PC-3 (cell line): Measurements from ENCODE around the gene GABARAPL2. TPM values are rescaled to one million over a fixed set of nuclear protein-coding genes. Genes with fewer than 3 reads are reported as not detected.

Experiments
- ATAC-seq: fragments of 200-7000 bp; cut with Tn5 transposase; 2 replicates; pipeline ENCODE4 v1.9.1; 2020; ENCODE audit warnings: mild to moderate bottlenecking, moderate library complexity
- BruUV-seq: library from RNA; stranded (reverse); fragments of 400-500 nt; replicated peaks from 2 replicates; lab custom pipeline; 2021; lab: Mats Ljungman, UMichigan
- CTCF ChIA-PET: fragments of 300-600 bp; sonication (Branson Sonifier 250); formaldehyde crosslinking; loops from one replicate; lab custom pipeline; 2022; ENCODE audit warnings: antibody characterized with exemption; lab: Charles Lee
- POLR2A ChIA-PET: fragments of 300-600 bp; sonication (Branson Sonifier 250); formaldehyde crosslinking; loops from one replicate; lab custom pipeline; 2022; ENCODE audit warnings: antibody characterized with exemption; ENCODE audit not compliant: unreplicated experiment; lab: Charles Lee
- DNase-seq: peaks from one replicate; pipeline ENCODE4 v3.0.0-alpha.2; 2015
- H2AFZ ChIP-seq: fragments of 300-600 bp; sonication (generic); 2 replicates; pipeline ENCODE4 v1.6.0; 2016; ENCODE audit warnings: antibody characterized with exemption, low read length
- H3F3A ChIP-seq: fragments of 300-600 bp; sonication (generic); one replicate; pipeline ENCODE4 v1.6.0; 2017; ENCODE audit warnings: antibody characterized with exemption, low read length, control low read depth, mild to moderate bottlenecking; ENCODE audit not compliant: unreplicated experiment
- H3K27ac ChIP-seq: fragments of 300-600 bp; sonication (generic); 2 replicates; pipeline ENCODE4 v1.5.1; 2016; ENCODE audit warnings: mild to moderate bottlenecking, low read length
- H3K27me3 ChIP-seq: fragments of 300-600 bp; sonication (generic); 2 replicates; pipeline ENCODE4 v1.6.1; 2016; ENCODE audit warnings: low read length, mixed read lengths
- H3K36me3 ChIP-seq: fragments of 300-600 bp; sonication (generic); 2 replicates; pipeline ENCODE4 v1.6.1; 2016; ENCODE audit warnings: low read depth, mixed run types, low read length, mixed read lengths
- H3K4me1 ChIP-seq: fragments of 300-600 bp; sonication (generic); 2 replicates; pipeline ENCODE4 v1.5.1; 2016; ENCODE audit warnings: low read length; ENCODE audit not compliant: insufficient read depth
- H3K4me2 ChIP-seq: fragments of 300-600 bp; sonication (generic); 2 replicates; pipeline ENCODE4 v1.6.0; 2016; ENCODE audit warnings: low read length
- H3K4me3 ChIP-seq: fragments of 300-600 bp; sonication (generic); 2 replicates; pipeline ENCODE4 v1.5.1; 2016; ENCODE audit warnings: mild to moderate bottlenecking, low read length, mixed read lengths
- H3K79me2 ChIP-seq: fragments of 300-600 bp; sonication (generic); 2 replicates; pipeline ENCODE4 v1.6.1; 2017; ENCODE audit warnings: low read length, mixed read lengths
- H3K9ac ChIP-seq: fragments of 300-600 bp; sonication (generic); 2 replicates; pipeline ENCODE4 v1.6.0; 2016; ENCODE audit warnings: mild to moderate bottlenecking, low read length
- H3K9me2 ChIP-seq: fragments of 300-600 bp; sonication (generic); replicated peaks from 2 replicates; pipeline ENCODE4 v1.6.1; 2016; ENCODE audit warnings: mixed run types, low read length, mixed read lengths
- H3K9me3 ChIP-seq: fragments of 300-600 bp; sonication (generic); 2 replicates; pipeline ENCODE4 v1.6.1; 2016; ENCODE audit warnings: low read length, mixed read lengths
- H4K20me1 ChIP-seq: fragments of 300-600 bp; sonication (generic); 2 replicates; pipeline ENCODE4 v1.6.1; 2016; ENCODE audit warnings: low read length, mixed read lengths
- CTCF ChIP-seq: fragments of 300-600 bp; sonication (generic); conservative IDR thresholded peaks from 2 replicates; pipeline ENCODE4 v1.5.1; 2017; ENCODE audit warnings: antibody characterized with exemption, low read depth, mild to moderate bottlenecking, low read length
- EZH2 ChIP-seq: fragments of 300-600 bp; sonication (generic); IDR thresholded peaks from one replicate; pipeline ENCODE4 v1.6.1; 2017; ENCODE audit warnings: antibody characterized with exemption, mild to moderate bottlenecking, low read length; ENCODE audit not compliant: unreplicated experiment
- EZH2phosphoT487 ChIP-seq: fragments of 300-600 bp; sonication (generic); IDR thresholded peaks from 2 replicates; pipeline ENCODE4 v1.6.1; 2018; ENCODE audit warnings: mild to moderate bottlenecking, antibody characterized with exemption, low read length, borderline replicate concordance
- intact Hi-C: fragments of 100-400 bp; cut with micrococcal nuclease; formaldehyde crosslinking; loops from 2 replicates; pipeline ENCODE4 v1.9.0; 2023
- total RNA-seq: library from RNA; depleted of rRNA; stranded (reverse); fragments of >200 nt; gene quantifications from 2 replicates; pipeline ENCODE4 v1.2.3, GENCODE V29; 2014; rRNA removed

The GABARAPL2 gene
- total RNA-seq, 1 experiment from 2014 or later: 24.7 TPM

- intact Hi-C loops: no loop called here
Observed at GRCh38 chr16:75626806-75627205, 60.6 kb downstream of the GABARAPL2 start.

More at GRCh38 chr16:75626806-75627205, 60.6 kb downstream of the GABARAPL2 start:
- TF ChIP-seq EZH2phosphoT487: no peak
- no peak for TF ChIP-seq CTCF
- no peak for TF ChIP-seq EZH2
- Histone ChIP-seq H3K4me1 (0 out of 2 replicates have a peak, but pooled peaks cover 6% of the 10 kb centered on the region), H3K27ac (no peak overlapping the region), H3K79me2 (peaks cover 11% of the 10 kb centered on the region), H3K4me2 (no peak overlapping the region), H3K4me3 (no peak overlapping the region), H3K9ac (no peak overlapping the region), H3K9me2 (no peaks in the 10 kb centered on the region), H3K27me3 (no peaks in the 10 kb centered on the region), H3F3A (no peaks in the 10 kb centered on the region), H4K20me1 (no peaks in the 10 kb centered on the region), H3K9me3 (no peaks in the 10 kb centered on the region), H3K36me3 (peaks cover 37% of the 10 kb centered on the region), H2AFZ (no peak overlapping the region)
- BruUV-seq: no TSS peak
- POLR2A ChIA-PET: interaction anchor here (0.6 kb wide), 1 partner anchor 21 kb away, joined by 5 read pairs; the partner anchor contains the start of genes KARS1 and TERF2IP
- CTCF ChIA-PET: no interaction called here
- ATAC-seq (no peak), DNase-seq (no peak)

Other genes starting within 250 kb of the GABARAPL2 start
- gene CFDP1, start 132.9 kb upstream of the GABARAPL2 start, total RNA-seq: 27.3 and 32.1 TPM in 2 replicates
- gene TMEM170A, start 101.7 kb upstream of the GABARAPL2 start, total RNA-seq: 10.1 and 18.6 TPM in 2 replicates
- gene CHST6, start 70.9 kb upstream of the GABARAPL2 start, total RNA-seq: 0.35 and 0.91 TPM in 2 replicates
- gene CHST5, start 30.3 kb upstream of the GABARAPL2 start, total RNA-seq: 0.29 TPM in 1 of 2 replicates, not detected in the other
- gene TMEM231, start 10.1 kb upstream of the GABARAPL2 start, total RNA-seq: 9.6 and 20.2 TPM in 2 replicates
- gene ADAT1, start 56.9 kb downstream of the GABARAPL2 start, total RNA-seq: 42.8 and 60.1 TPM in 2 replicates
- 137 and 148 TPM in 2 replicates for gene KARS1, start 81.3 kb downstream of the GABARAPL2 start, total RNA-seq
- gene TERF2IP, start 81.4 kb downstream of the GABARAPL2 start, total RNA-seq: 25.7 and 27.2 TPM in 2 replicates
- not detected in 2 replicates for gene CPHXL2, start 110.6 kb downstream of the GABARAPL2 start, total RNA-seq
- gene DUXB, start 135.1 kb downstream of the GABARAPL2 start, total RNA-seq: not detected in 2 replicates
- not detected in 2 replicates for gene CPHXL, start 160.1 kb downstream of the GABARAPL2 start, total RNA-seq